B cell (primary cell): ENCODE measurements around the gene BCOR. TPM values are rescaled to one million over a fixed set of nuclear protein-coding genes. Genes with fewer than 3 reads are reported as not detected.
A peak's percentile ranks its signal among the peaks of the same experiment; 100 is the strongest.

ENCODE experiments used
- ATAC-seq: fragments of 200-7000 bp; cut with Tn5 transposase; one replicate; pipeline ENCODE4 v1.10.0; 2021; ENCODE audit warnings: low read depth, mild to moderate bottlenecking, moderate number of reproducible peaks, moderate library complexity
- CTCF ChIA-PET: fragments of 350-600 bp; sonication (Branson Sonifier 250); formaldehyde crosslinking; loops from one replicate; lab custom pipeline; 2021; ENCODE audit warnings: antibody characterized with exemption, inconsistent platforms; lab: Charles Lee
- POLR2A ChIA-PET: fragments of 350-600 bp; sonication (Branson Sonifier 250); formaldehyde crosslinking; loops from one replicate; lab custom pipeline; 2021; ENCODE audit warnings: antibody characterized with exemption; lab: Charles Lee
- DNase-seq: peaks from one replicate; pipeline ENCODE4 v3.0.0; 2013
- H2AFZ ChIP-seq: 2 replicates; pipeline ENCODE4 v1.6.1; 2012; ENCODE audit warnings: mild to moderate bottlenecking, low read depth, low read length; ENCODE audit not compliant: insufficient read depth, poor library complexity, severe bottlenecking
- H3K27ac ChIP-seq, 2 donors: 1 replicate in 1 of 2; 2 replicates in 1 of 2; pipeline ENCODE4 v1.5.1; 2012 to 2013; ENCODE audit warnings: low read length in 2 of 2, mild to moderate bottlenecking in 2 of 2, moderate library complexity in 1 of 2
- H3K27me3 ChIP-seq, 4 experiments: fragments of 200-600 bp in 1 of 4; sonication (generic) in 1 of 4; replicated peaks in 1 of 4; 1 replicate in 2 of 4; 2 replicates in 2 of 4; pipeline versions ENCODE4 v1.6.1 to v1.7.0; 2013 to 2016; ENCODE audit warnings: low read length in 3 of 4, mild to moderate bottlenecking in 2 of 4, mixed read lengths in 1 of 4, moderate library complexity in 1 of 4; ENCODE audit not compliant: insufficient read depth in 4 of 4, control insufficient read depth in 3 of 4; ENCODE audit errors: control extremely low read depth in 1 of 4
- H3K36me3 ChIP-seq, 2 experiments: replicated peaks in 1 of 2; 1 replicate in 1 of 2; 2 replicates in 1 of 2; pipeline versions ENCODE4 v1.6.1 to v1.7.1; 2013; ENCODE audit warnings: low read length in 1 of 2; ENCODE audit not compliant: insufficient read depth in 2 of 2, control insufficient read depth in 1 of 2; ENCODE audit errors: control extremely low read depth in 1 of 2, extremely low read depth in 1 of 2
- H3K4me1 ChIP-seq, 2 donors: fragments of 200-600 bp in 1 of 2; sonication (generic) in 1 of 2; 1 replicate in 1 of 2; 2 replicates in 1 of 2; pipeline versions ENCODE4 v1.5.1 to v1.6.1; 2013 to 2017; ENCODE audit warnings: low read length in 2 of 2; ENCODE audit not compliant: control insufficient read depth in 2 of 2, insufficient read depth in 2 of 2
- H3K4me2 ChIP-seq: replicated peaks from 2 replicates; pipeline ENCODE3; 2012; ENCODE audit warnings: mild to moderate bottlenecking, low read depth, low read length; ENCODE audit not compliant: poor library complexity, severe bottlenecking
- H3K4me3 ChIP-seq, 5 experiments: fragments of 200-600 bp in 1 of 5; sonication (generic) in 1 of 5; 1 replicate in 3 of 5; 2 replicates in 2 of 5; pipeline versions ENCODE4 v1.5.1 to v1.7.0; 2011 to 2016; ENCODE audit warnings: low read length in 4 of 5, mild to moderate bottlenecking in 4 of 5, low read depth in 2 of 5, control low read depth in 1 of 5, moderate library complexity in 1 of 5; ENCODE audit not compliant: insufficient read depth in 1 of 5; ENCODE audit errors: control extremely low read depth in 1 of 5, extremely low read depth in 1 of 5
- H3K79me2 ChIP-seq: fragments of 200-600 bp; sonication (generic); one replicate; pipeline ENCODE4 v1.6.0; 2016; ENCODE audit warnings: low read length; ENCODE audit not compliant: control insufficient read depth, insufficient read depth
- H3K9ac ChIP-seq: fragments of 200-600 bp; sonication (generic); 2 replicates; pipeline ENCODE4 v1.6.1; 2017; ENCODE audit warnings: mild to moderate bottlenecking, low read length, moderate library complexity
- H3K9me3 ChIP-seq, 3 donors: one replicate each; pipeline versions ENCODE4 v1.6.1 to v1.7.1; 2013; ENCODE audit warnings: low read length in 2 of 3; ENCODE audit not compliant: control insufficient read depth in 2 of 3, insufficient read depth in 1 of 3; ENCODE audit errors: control extremely low read depth in 1 of 3
- H4K20me1 ChIP-seq: 2 replicates; pipeline ENCODE4 v1.6.0; 2012; ENCODE audit warnings: mild to moderate bottlenecking, low read length; ENCODE audit not compliant: insufficient read depth, control insufficient read depth, poor library complexity, severe bottlenecking
- H3K27ac Mint-ChIP-seq: one replicate; pipeline ENCODE4 v1.8.0; 2021; ENCODE audit warnings: mixed read lengths
- H3K27me3 Mint-ChIP-seq: one replicate; pipeline ENCODE4 v1.8.0; 2021; ENCODE audit warnings: mixed read lengths
- H3K4me1 Mint-ChIP-seq: one replicate; pipeline ENCODE4 v1.8.0; 2021; ENCODE audit warnings: mixed read lengths
- H3K4me3 Mint-ChIP-seq: one replicate; pipeline ENCODE4 v1.8.0; 2021; ENCODE audit warnings: mixed read lengths
- H3K9me3 Mint-ChIP-seq: one replicate; pipeline ENCODE4 v1.8.0; 2022; ENCODE audit warnings: mixed read lengths; ENCODE audit not compliant: insufficient read depth
- EZH2 ChIP-seq: IDR thresholded peaks from 2 replicates; pipeline ENCODE4 v1.6.1; 2012; ENCODE audit warnings: borderline replicate concordance, low read depth, mild to moderate bottlenecking, moderate library complexity, low read length; ENCODE audit not compliant: insufficient read depth, poor library complexity, severe bottlenecking
- WGBS: methylation state at CpG from one replicate; pipeline ENCODE4 v1.1.5; 2013; ENCODE audit warnings: missing lambda C conversion rate; ENCODE audit not compliant: insufficient coverage; 5-methylcytosine and 5-hydroxymethylcytosine counted together
- intact Hi-C: fragments of 100-400 bp; cut with micrococcal nuclease; formaldehyde crosslinking; loops from one replicate; pipeline ENCODE4 v1.10.0; 2022
- polyA plus RNA-seq: library from polyadenylated mRNA; depleted of rRNA; stranded (reverse); fragments of >200 nt; gene quantifications from 2 replicates; pipeline ENCODE4 v1.2.3, GENCODE V29; 2012
- total RNA-seq, 2 donors: library from RNA; stranded (reverse); fragments of 120-200 nt in 1 of 2; gene quantifications; 1 replicate in 1 of 2; 2 replicates in 1 of 2; pipeline versions ENCODE4 v1.2.3 to v1.2.4, GENCODE V29; 2013 to 2022
- TF ChIP-seq, protein P1 (sequence below): fragments of 200-600 bp; IDR thresholded peaks from one replicate; pipeline ENCODE4 v1.8.0; 2022; ENCODE audit warnings: antibody characterized with exemption, mild to moderate bottlenecking

The BCOR gene
- total and polyA plus RNA-seq, 2 donors (not counting 1 experiment from before 2014, with no cell fraction given): 19.0 to 65.3 TPM

DNA sequence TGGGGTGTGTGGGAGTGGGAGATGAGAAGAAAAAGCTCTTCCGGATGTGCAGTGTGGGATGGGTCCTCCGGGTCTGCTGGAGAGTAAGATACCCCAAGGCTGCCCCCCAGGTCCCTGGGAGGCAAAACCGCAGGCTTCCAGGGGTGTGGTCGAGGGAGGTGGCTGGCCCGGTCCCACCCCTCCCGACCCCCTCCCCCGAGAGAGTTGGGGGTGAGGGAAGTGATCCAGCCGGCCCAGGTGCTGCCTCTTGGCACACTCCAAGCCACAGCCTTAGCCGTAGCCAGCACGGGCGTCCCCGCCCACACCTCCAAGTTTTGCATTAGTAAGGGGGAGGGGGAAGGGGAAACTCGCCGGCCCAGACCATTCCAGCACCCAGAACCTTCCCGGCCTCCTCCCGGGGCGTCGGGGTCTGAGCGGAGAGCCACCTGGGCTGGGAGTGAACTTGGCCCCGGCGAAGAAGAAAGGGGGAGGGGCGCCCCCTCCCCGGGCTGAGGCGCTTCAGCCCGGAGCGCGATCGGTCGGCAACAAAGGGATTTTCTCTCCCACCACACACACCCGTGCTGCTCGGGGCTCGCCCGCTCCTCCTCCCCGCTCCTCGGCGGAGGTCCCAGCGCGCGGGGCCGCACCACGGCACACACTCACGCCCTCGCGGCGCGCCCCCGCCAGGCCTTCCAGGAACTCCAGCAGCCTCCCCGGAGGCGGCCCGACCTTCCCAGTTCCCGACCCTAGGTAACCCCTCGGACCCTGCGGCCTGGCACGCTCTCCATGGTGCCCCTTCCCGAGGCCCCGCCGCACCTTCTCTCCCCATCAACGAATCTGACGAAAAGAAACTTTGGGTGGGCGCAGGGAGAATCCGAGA lies 14.4 kb downstream of the BCOR start:
- ATAC-seq (peak; percentile 72), DNase-seq (peak; percentile 60)
- Histone ChIP-seq H3K9me3 (no peaks in the 10 kb centered on the region), H3K36me3 (no peaks in the 10 kb centered on the region), H3K4me3 (peak overlapping the region in 4 of 5 experiments; percentile 19 to 39 (median 36)), H3K4me2 (peak overlapping the region; percentile 82), H2AFZ (no peak overlapping the region), H3K9ac (peak overlapping the region; percentile 53), H3K4me1 (peaks cover 40 to 45% of the 10 kb centered on the region in 2 donors), H3K27me3 (no peaks in the 10 kb centered on the region), H3K79me2 (peaks cover 85% of the 10 kb centered on the region), H4K20me1 (peaks cover 92% of the 10 kb centered on the region), H3K27ac (no peak overlapping the region)
- intact Hi-C loops: no loop called here
- no peaks in the 10 kb centered on the region for H3K27me3 Mint-ChIP-seq
- ChIA-PET CTCF (interaction anchor here (0.8 kb wide), 2 partner anchors 62 to 66 kb away, joined by 3 read pairs; no protein-coding TSS in a partner anchor), POLR2A (interaction anchor here (1.1 to 1.5 kb wide), 3 partner anchors 8 to 13 kb away, joined by 3 to 5 read pairs (median 4); no protein-coding TSS in a partner anchor)
- peaks cover 52% of the 10 kb centered on the region for H3K4me1 Mint-ChIP-seq
- 4% methylated on average over 36 of the region's 61 CpGs for WGBS
- H3K27ac Mint-ChIP-seq: no peak overlapping the region
- peak overlapping the region; percentile 78 for H3K4me3 Mint-ChIP-seq
- no peak for TF ChIP-seq EZH2
- TF ChIP-seq, protein P1, sequence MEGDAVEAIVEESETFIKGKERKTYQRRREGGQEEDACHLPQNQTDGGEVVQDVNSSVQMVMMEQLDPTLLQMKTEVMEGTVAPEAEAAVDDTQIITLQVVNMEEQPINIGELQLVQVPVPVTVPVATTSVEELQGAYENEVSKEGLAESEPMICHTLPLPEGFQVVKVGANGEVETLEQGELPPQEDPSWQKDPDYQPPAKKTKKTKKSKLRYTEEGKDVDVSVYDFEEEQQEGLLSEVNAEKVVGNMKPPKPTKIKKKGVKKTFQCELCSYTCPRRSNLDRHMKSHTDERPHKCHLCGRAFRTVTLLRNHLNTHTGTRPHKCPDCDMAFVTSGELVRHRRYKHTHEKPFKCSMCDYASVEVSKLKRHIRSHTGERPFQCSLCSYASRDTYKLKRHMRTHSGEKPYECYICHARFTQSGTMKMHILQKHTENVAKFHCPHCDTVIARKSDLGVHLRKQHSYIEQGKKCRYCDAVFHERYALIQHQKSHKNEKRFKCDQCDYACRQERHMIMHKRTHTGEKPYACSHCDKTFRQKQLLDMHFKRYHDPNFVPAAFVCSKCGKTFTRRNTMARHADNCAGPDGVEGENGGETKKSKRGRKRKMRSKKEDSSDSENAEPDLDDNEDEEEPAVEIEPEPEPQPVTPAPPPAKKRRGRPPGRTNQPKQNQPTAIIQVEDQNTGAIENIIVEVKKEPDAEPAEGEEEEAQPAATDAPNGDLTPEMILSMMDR: no peak
- H3K9me3 Mint-ChIP-seq: no peaks in the 10 kb centered on the region
